DND-41 (cell line): Measurements from ENCODE around the gene OR51B5.
"Not testable (repeated sequence)": the region's sequence is repeated elsewhere in the genome, so short reads cannot be mapped to it uniquely, and the experiment has no call there.

Experiments used
- ATAC-seq: fragments of 200-7000 bp; cut with Tn5 transposase; 3 replicates; pipeline ENCODE4 v1.9.1; 2021; ENCODE audit warnings: low read depth; ENCODE audit not compliant: insufficient read depth
- DNase-seq: peaks from one replicate; pipeline ENCODE4 v3.0.0-alpha.2; 2020
- H2AFZ ChIP-seq: 2 replicates; pipeline ENCODE4 v1.6.0; 2012; ENCODE audit warnings: low read depth, low read length
- H3K27ac ChIP-seq: 2 replicates; pipeline ENCODE4 v1.5.1; 2012; ENCODE audit warnings: low read length, inconsistent platforms
- H3K27me3 ChIP-seq: fragments of 200-600 bp; sonication (generic); 2 replicates; pipeline ENCODE4 v1.6.0; 2012; ENCODE audit warnings: low read length, mild to moderate bottlenecking, inconsistent platforms; ENCODE audit not compliant: insufficient read depth, poor library complexity
- H3K36me3 ChIP-seq: 2 replicates; pipeline ENCODE4 v1.5.1; 2012; ENCODE audit warnings: low read length, inconsistent platforms; ENCODE audit not compliant: insufficient read depth
- H3K4me1 ChIP-seq: 2 replicates; pipeline ENCODE4 v1.5.1; 2012; ENCODE audit warnings: mild to moderate bottlenecking, low read length; ENCODE audit not compliant: insufficient read depth
- H3K4me2 ChIP-seq: 2 replicates; pipeline ENCODE4 v1.6.0; 2012; ENCODE audit warnings: mild to moderate bottlenecking, moderate library complexity, low read length, inconsistent platforms; ENCODE audit not compliant: insufficient read depth
- H3K4me3 ChIP-seq, 2 experiments: fragments of 200-600 bp in 1 of 2; shearing (Covaris generic) in 1 of 2; 2 replicates each; pipeline ENCODE4 v1.5.1; 2012 to 2016; ENCODE audit warnings: inconsistent platforms in 2 of 2, low read length in 2 of 2, mild to moderate bottlenecking in 2 of 2, low read depth in 1 of 2, moderate library complexity in 1 of 2
- H3K79me2 ChIP-seq: 2 replicates; pipeline ENCODE4 v1.6.0; 2012; ENCODE audit warnings: low read length, inconsistent platforms; ENCODE audit not compliant: insufficient read depth
- H3K9ac ChIP-seq: 2 replicates; pipeline ENCODE4 v1.6.0; 2012; ENCODE audit warnings: low read depth, mild to moderate bottlenecking, inconsistent platforms, low read length, moderate library complexity
- H3K9me3 ChIP-seq: 2 replicates; pipeline ENCODE4 v1.5.1; 2012; ENCODE audit warnings: low read length, moderate library complexity, mild to moderate bottlenecking, inconsistent platforms; ENCODE audit not compliant: insufficient read depth, severe bottlenecking
- H4K20me1 ChIP-seq: 2 replicates; pipeline ENCODE4 v1.6.0; 2012; ENCODE audit warnings: low read length; ENCODE audit not compliant: insufficient read depth
- CTCF ChIP-seq: IDR thresholded peaks from 2 replicates; pipeline ENCODE4 v1.5.1; 2012; ENCODE audit warnings: borderline replicate concordance, low read length, moderate library complexity, mild to moderate bottlenecking; ENCODE audit not compliant: poor library complexity, severe bottlenecking; ENCODE audit errors: extremely low read depth
- EZH2 ChIP-seq: IDR thresholded peaks from 3 replicates; pipeline ENCODE4 v1.6.1; 2012; ENCODE audit warnings: borderline replicate concordance, low read depth, mild to moderate bottlenecking, moderate library complexity, low read length, inconsistent platforms; ENCODE audit not compliant: severe bottlenecking

OR51B5 gene

DNA sequence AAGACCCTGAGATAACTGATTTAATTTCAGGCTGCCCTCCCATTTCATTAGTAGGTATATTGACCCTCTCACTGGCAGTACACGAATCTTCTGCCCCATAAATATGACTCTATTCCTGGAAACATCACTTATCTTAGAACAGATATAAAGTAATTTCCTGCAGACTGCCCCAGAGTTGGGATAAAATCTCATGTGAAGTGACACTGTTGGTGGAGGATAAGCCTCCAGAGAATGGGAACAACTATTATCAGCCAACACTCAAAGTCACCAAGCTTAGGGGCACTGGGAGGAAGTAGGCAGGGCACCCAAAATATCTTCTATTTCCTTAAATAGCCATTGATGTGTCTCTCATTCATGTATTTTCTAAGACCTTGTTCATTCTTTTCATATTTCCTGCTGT is 8.2 kb downstream of the OR51B5 start:
- H3K4me2 ChIP-seq = no peak overlapping the region
- DNase-seq = no peak
- no peak overlapping the region for H3K9ac ChIP-seq
- no peaks in the 10 kb centered on the region for H3K79me2 ChIP-seq
- H3K36me3 ChIP-seq = no peaks in the 10 kb centered on the region
- no peak overlapping the region for H2AFZ ChIP-seq
- no peak overlapping the region for H3K4me3 ChIP-seq
- no peaks in the 10 kb centered on the region for H3K9me3 ChIP-seq
- H4K20me1 ChIP-seq = no peaks in the 10 kb centered on the region
- H3K4me1 ChIP-seq = no peaks in the 10 kb centered on the region
- H3K27ac ChIP-seq = no peak overlapping the region
- H3K27me3 ChIP-seq = no peaks in the 10 kb centered on the region
- no peak for ATAC-seq
- TF ChIP-seq CTCF (no peak), EZH2 (no peak)

DNA sequence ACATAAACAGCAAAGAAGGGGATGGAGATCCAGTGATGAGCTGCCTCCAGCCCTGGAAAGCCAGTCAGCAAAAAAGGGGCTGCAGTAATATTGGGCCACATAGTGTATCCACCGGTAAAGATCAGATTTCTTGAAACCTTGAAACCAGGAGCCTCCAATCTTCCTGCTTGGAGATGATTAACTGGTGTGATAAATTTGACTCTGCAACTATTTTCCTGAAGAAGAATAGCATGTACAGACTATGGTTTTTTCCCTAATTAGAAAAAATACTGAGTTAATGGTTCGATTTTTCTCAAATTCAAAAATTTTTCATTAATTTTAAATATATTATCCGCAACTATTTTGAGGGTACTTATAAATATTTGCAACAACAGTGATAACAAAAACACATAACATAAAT is 19.1 kb downstream of the OR51B5 start, which contains the start of gene OR51B2:
TSS of gene OR51B2 (minus strand) at position 101 of the 400 bp plus-strand sequence. CDS start at position 101, 0 bp downstream.
- no peak within 1 kb of the TSS for H3K27ac ChIP-seq
- H3K4me2 ChIP-seq = no peak within 1 kb of the TSS
- H3K4me1 ChIP-seq = no peaks in the 10 kb centered on the region
- no peak for DNase-seq
- H3K4me3 ChIP-seq = no peak within 1 kb of the TSS
- no peak within 1 kb of the TSS for H2AFZ ChIP-seq
- H3K79me2 ChIP-seq = no peaks in the 10 kb centered on the region
- TF ChIP-seq CTCF (no peak), EZH2 (no peak)
- no peaks in the 10 kb centered on the region for H3K9me3 ChIP-seq
- H3K9ac ChIP-seq = no peak within 1 kb of the TSS
- peaks cover 6% of the 10 kb centered on the region for H3K27me3 ChIP-seq
- no peaks in the 10 kb centered on the region for H4K20me1 ChIP-seq
- ATAC-seq = no peak
- no peaks in the 10 kb centered on the region for H3K36me3 ChIP-seq

DNA sequence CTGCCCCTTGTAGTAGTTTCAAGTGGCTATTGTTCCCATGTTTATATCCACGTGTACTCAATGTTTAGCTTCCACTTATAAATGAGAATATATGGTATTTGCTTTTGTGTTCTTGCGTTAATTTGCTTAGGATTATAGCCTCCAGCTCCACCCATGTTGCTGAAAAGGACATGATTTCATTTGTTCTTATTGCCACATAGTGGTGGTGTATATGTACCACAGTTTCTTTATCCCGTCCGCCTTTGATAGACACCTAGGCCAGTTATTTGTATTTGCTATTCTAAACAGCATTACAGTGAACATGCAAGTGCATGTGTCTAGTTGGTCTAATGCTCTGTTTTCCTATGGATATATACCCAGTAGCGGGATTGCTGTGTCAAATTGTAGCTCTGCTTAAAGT is 26.0 kb downstream of the OR51B5 start:
- Histone ChIP-seq H2AFZ (no peak overlapping the region), H3K4me3 (no peak overlapping the region), H3K9me3 (no peaks in the 10 kb centered on the region), H3K27ac (no peak overlapping the region), H3K4me2 (no peak overlapping the region), H3K36me3 (no peaks in the 10 kb centered on the region), H3K27me3 (peaks cover 3% of the 10 kb centered on the region), H3K4me1 (no peaks in the 10 kb centered on the region), H4K20me1 (no peaks in the 10 kb centered on the region), H3K79me2 (no peaks in the 10 kb centered on the region), H3K9ac (no peak overlapping the region)
- ATAC-seq (no peak), DNase-seq (no peak)
- no peak for TF ChIP-seq EZH2
- TF ChIP-seq CTCF = no peak

GRCh38 chr11:5313326-5314023 is 29.8 kb downstream of the OR51B5 start:
- H2AFZ ChIP-seq, ATAC-seq, H3K9me3 ChIP-seq: not testable (repeated sequence)

More at GRCh38 chr11:5313326-5314023, 29.8 kb downstream of the OR51B5 start:
- not testable (repeated sequence) for H3K9ac ChIP-seq, H3K4me1 ChIP-seq, H3K36me3 ChIP-seq, H3K79me2 ChIP-seq, H3K4me3 ChIP-seq, H3K4me2 ChIP-seq, DNase-seq, H3K27ac ChIP-seq, H4K20me1 ChIP-seq
- H3K27me3 ChIP-seq = peaks cover 11% of the 10 kb centered on the region
